HG03432 (cell line): Measurements from ENCODE around the gene TMEM117.

Experiments
- ATAC-seq: cut with Tn5 transposase; IDR thresholded peaks from one replicate; pipeline ENCODE4 v1.9.1; 2021; ENCODE audit warnings: mild to moderate bottlenecking, moderate library complexity; ENCODE audit not compliant: unreplicated experiment

Gene TMEM117

DNA sequence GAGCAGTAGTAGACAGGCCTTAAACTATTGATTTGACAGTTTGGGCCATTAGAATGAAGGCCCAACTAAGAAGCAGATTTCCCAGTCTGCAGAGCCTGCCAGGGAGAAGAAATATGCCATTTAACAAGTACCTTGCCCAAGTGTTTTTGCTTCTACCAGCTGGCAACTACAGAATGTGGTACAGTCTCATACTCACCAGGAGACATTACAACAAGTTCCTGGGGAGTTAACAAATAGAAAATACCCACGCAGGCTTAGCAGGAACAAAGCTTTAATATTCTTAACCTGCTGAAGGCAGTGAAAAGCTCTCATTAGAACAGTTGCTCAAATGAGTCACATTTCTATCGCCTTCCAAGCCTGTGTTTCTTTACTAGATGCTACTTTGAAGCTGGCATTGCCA, 241.0 kb downstream of the TMEM117 start:
- no peak for ATAC-seq

DNA sequence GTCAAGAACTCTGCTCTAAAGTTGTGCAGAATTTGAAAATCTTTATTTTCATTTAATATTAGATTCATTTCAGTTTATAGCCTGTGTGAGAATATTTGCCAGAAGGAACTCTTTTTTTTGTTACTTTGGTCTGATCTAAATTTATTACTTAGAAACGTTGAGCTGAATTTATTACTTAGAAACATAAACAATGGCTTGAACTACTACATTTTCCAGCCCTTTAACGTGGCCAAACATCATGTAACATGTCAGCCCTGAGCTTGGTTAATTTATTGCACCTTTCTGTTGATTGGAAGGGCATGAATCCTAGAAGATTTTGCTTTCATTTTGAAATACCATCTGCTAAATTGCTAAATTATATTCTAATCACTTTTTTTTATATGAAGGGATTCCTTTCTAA, 241.4 kb downstream of the TMEM117 start:
- ATAC-seq: no peak

DNA sequence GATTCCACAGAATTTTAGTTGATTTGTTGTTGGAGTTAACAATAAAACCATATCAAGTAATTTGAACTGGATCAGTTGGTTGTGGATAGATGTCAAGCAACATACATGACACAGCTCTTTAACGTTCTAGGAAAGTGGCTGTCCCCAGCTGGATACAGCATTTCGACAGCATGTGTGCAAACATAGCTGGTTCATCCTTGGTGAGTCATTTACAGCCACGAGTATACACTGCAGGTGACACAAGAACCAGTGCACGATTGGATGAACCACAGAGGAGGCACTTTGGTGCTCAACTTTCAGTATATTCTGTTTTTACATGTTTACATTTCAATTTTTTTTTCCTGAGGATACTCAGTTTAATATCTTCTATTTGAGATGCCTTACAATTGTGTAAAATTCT, 242.4 kb downstream of the TMEM117 start:
- no peak for ATAC-seq

DNA sequence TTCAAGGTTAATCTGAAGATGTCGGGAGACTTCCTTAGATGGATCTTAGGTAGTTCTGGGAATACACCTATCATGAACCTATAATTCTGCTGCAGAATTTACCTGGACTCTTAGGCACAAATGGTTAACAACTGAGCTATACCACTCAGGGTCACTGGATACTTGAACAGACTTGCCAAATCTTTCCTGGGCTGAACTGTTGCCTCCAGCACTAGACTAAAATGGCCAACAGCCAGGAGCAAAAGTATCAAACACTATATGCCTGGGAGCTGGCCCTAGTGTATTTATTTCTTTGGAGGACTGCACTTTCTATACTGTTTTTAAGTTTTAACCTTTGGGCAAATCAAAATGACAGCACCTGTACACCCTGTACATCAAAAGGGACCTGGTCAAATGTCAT, 252.8 kb downstream of the TMEM117 start:
- ATAC-seq: no peak

DNA sequence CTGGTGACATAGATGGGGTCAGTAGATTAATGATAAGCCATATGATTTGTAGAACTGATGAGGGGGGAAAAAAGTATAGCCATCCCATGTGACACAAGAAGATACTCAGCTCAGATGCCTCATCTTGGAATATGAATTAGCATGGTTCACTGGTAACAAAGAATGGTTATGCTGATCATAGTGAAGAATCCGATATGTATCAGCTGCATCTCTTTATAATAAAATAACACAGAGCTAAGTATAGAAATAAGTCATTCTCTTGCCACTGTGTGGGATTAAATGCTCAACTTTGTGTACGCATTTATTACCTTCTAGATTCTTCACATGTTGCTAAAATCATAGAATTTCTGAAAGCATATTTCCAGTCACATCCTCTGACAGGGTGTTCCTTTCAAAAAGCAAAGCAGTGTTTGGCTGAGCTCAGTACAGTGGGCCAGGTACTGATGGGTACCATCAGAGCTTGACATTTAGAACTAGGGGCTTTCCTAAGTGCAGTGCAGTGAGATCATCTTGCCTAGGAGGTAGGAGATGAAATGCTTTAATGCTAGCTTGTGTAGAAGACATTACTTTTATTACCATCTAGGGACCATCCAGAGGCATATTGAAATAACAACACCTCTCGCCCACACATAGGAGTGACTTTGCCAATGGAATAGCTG, 256.2 kb downstream of the TMEM117 start:
- no peak for ATAC-seq

DNA sequence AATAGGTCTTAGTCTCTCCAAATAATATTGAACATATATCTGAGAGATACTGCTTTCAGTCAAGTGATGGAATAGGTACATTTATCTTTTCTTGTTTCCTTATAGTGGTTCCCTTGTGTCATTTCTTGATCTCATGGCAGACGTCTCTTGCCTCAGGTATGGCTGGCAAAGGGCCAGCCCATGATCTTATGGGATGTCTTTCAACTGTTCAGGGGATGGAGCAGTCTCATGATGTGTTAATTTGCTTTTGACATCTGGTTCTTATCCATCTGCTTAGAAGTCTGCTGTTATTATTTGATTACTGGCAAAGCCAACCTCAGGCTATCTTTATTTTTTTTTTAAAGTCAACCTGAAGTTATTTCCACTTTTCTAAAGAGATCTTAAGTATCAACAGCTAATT, 262.9 kb downstream of the TMEM117 start:
- no peak for ATAC-seq

DNA sequence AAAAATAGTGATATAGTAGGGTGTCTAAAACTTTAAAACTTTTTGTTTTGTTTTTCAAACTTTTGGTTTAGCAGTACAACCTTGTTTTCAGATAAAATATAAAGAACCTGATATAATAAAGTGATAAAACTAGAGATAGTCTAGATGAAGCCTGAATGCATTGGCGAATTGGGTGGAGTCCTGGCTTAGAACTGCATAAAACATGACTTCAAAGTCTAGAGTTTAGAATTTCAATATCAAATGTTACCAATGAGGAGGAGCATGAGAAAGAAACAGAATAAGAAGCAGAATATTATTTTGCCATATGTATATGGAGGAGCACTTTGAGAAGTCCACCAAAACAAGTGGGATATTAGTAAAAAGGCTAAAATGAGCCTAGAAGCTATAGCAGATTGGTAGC, 263.6 kb downstream of the TMEM117 start:
- ATAC-seq: no peak

DNA sequence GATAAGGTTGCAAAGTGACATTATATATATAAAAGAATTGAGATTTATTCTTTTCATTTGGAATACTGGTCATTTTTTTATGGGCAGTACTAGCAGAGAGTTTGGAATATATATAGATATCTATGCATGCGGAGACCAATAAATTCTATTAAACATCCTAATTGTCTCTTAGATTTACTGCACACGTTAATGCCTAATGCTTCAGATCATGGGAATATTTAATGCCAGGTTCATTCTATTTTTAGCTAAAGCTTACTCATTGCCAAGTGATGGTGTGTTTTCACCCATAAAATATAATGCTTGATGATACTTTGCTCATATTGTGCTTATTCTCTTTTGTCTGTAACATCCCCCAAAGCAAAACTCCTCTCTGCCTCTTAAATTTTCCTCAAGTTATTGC, 264.4 kb downstream of the TMEM117 start:
- no peak for ATAC-seq

DNA sequence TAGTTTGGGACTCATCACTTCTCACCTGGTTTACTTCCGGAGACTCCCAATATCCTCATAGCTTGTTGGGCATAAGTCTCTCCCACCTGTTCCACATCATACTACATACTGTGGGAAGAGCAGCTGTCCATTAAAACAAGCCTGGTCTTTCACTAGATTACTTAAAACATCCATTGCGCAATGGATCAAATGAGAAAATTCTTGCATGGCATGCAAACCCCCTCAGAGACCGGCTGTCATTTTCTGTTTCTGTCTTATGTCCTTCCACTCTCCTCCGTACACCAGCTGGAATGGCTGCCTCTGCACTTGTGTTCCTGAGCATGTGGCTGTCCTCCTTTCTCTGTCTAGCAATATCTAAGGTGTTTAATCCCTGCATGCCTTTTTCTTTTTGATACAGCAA, 265.6 kb downstream of the TMEM117 start:
- no peak for ATAC-seq

DNA sequence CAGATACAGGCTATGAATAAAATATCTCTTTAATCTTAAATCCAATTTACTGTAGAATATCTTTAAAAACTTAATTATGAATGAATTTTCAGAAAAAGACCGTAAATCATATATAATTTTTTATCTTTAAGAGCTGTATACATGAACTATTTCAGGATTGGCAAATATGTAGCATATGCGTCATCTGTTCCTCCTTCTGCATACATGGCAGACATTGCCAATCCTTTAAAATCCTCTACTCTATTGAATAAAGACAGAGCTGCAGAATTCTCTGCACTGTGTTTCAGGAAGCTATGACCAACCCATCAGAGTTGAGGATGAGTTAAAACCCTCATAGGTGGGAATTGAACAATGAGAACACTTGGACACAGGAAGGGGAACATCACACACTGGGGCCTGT, 279.0 kb downstream of the TMEM117 start:
- ATAC-seq: no peak

DNA sequence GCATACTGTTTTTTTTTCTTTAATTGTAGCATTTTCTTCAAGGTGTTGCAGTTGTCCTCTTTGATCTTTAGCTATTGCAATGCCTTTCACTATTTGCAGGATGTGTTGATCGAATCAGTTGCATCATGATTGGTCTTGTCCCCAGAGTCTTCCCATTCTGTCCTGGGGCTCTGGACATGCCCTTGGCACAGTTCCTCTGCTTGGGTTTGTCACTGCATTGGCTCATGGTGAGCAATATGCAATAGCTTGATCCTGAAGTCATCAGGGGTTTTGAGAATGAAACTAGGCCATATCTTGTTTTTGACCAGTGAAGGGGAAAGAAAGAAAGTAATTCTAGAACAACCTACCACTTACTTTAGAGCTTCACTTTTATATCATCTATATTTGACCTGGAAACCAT, 281.5 kb downstream of the TMEM117 start:
- ATAC-seq: no peak

DNA sequence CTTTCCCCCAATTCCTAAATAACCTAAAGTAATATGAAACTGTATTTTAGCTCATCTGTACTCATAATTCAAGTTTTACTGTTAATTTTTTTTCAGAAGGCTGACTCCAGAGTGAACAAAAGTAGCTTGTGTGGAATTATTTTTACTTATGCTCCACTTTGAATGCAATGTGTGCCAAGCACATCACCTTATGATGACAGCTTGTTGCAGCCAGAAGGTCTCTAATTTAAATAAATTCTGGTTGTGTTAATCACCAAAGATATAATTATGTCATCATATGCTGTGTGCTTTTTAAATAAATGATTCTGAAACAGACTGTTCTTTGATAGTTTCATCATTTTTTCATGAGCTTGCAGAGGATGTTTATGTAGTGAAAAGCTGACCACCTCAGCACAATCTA, 283.1 kb downstream of the TMEM117 start:
- ATAC-seq: no peak

DNA sequence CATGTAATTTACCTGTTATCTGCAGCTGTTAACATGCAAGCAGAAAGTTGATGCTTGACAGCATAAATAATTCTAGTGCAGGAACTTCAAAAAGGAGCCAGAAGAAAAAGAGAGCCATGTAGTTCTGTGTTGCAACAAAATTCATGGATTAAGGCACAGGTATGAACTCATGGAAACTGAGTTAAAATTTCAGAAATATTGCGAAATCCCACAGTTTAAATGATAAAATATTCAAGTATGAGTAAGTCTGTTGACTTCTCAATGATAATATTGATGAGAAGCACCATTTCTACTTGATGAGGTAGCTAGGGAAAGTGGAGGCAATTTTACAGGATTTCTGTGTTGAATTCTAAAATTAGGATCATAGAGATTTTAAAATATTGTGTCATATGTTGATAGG, 290.9 kb downstream of the TMEM117 start:
- ATAC-seq: no peak

DNA sequence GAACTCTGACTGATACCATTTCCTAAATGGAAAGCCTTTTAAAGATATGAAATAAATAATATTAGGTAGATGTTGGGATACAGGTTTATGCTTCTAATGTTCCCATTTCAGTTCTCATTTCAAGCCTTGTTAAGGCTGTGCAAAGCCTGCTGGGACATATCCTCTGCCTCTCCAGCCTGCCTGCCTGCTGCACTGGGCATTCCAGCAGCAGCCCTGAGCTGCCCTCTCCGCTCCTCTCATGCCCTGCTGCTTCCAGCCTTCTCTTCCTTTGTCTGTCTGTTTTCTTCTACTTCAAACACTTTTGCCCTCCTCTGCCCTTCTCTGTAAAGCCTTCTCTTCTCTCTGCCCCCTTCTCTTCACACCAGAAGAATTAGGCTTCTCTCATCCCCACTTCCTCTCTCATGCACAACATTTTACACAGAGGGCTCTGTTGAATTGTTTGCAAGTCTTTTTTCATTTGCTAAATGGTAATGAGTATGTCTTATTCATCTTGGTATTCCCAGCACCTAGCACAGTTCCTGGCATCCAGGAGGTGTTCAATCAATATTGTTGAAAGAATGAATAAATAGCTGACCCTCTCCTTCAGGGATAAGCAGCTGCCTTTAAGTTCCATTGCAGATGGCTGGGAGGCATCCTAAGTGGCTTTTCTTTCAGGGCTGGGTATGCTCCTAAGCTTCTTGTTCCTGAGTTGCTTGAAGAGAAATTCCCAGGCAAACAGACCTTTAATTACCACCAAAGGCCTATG, 292.3 kb downstream of the TMEM117 start:
- ATAC-seq: no peak

DNA sequence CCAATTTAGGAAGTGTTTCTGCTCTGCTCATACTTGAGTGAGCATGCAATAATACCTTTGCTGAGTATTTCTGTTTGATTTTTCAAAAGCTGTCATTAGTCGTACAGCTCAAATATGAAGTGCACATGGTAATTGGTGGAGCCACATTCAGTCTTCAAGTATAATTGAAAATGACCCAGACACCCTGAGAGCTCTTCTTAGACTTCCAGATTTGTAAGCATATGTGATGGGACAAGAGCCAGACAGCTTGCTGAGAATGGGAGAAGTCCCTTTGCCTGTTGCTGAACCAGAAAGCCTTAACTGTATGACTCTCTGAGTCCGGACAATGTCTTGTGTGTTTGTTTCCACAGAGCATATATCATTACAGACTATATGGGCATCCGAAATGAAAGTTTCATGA, 307.3 kb downstream of the TMEM117 start:
- no peak for ATAC-seq

DNA sequence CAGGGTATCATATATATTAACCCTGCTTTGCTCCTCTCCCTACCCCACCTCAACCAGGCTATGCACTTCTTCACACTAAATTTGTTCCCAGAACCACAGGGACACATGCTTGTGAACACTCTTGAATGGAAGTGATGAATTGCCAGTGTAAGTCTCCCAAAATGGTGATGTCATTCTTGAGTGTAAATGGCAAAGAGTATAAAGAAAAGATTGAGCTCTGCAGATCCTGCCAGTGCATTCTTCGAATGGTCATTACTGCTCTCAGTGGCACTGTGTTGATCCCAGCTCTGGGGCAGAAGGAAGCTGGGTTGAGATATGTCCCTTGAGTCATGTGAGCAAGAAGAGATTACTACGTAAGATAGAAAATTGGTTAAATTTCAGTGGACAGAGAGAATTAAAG, 313.1 kb downstream of the TMEM117 start:
- no peak for ATAC-seq

DNA sequence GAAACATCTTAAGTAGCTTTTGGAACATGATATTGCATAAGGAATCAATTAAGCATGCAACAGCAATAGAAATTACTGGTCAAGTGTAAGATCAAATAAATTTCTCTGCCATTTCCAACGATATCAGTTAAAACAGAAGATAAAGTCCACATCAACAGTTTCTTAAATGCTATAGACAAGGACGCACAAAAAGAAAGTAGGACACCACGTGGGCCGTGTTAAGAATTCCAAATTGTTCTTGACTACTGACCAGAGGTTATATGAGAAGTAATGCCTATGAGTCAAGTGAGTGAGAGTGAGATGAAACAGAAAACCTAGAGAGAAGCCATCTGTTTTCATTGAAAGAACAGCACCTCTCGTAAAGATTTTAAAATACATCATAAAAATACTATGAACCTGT, 318.2 kb downstream of the TMEM117 start:
- ATAC-seq: no peak

DNA sequence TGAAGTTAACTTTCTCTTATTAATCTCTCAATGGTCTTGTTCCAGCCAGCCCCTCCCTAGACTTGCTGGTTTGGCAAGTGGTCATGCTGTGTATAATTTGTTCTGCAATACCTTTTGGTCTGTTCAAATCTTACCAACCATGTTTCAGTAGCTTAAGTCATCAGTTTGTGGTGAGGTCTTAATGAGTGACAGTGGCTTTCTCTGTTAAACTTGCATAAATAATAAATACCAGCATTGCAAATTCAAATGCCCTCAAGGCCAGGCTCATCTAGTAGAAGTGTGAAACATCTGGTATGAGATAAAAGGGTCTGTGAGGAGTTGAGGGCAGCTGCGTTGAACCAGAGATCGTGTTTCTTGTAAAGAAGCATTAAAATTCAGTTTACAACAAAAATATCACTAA, 319.5 kb downstream of the TMEM117 start:
- no peak for ATAC-seq

DNA sequence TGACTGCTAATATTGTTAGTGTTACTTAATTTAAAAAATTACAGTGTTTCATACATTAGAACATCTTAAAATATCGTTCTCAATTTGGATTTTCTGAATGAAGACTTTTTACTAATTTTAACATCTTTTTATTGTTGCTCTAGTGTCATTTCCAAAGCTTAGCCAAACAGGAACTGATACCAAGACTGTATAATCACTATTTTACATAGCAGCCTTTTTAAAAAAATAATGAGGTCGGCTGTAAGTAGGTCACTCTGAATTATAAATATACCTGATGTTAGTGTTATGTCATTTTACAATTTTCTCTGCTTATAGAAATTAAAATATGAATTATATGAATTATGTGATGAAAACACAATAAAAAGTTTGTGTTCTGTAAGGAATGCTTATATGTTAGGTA, 321.5 kb downstream of the TMEM117 start:
- peak; percentile 86 for ATAC-seq

DNA sequence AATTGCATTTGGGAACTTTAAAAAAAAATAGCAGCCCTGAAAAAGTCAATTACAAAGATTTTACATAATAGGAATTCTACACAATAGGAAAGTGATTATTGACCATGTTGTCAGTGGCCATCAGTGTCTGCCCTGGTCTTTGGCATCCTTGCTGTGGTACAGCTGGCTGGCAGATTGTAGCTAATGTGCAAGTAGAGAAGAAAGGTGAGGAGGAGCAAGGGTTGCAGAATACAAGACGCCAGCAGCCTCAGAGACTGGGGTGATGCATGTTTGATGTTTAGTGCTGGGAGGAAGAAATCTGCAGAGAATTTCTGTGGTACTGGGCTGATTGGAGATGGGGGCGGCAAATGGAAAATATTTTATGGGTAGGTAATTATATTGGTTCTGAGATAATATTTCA, 322.9 kb downstream of the TMEM117 start:
- no peak for ATAC-seq

DNA sequence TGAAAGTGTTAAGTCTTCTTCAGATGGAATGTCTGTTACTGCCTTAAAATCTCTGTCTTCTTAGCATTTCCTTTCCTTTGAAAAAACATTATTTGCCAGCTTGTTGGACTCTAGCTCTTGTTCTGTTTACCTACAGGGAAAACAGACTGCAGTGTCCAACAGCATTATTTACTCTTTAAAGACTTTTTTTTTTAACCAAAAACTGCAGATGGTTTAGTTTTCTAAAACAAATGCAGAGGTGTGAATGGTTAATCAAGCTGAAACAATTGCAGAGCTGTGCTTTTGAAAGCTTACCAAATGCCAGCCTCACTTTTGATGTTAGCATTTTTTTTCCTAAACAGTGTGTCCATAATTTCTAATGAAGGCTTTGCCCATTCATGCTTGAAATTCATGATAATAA, 323.3 kb downstream of the TMEM117 start:
- no peak for ATAC-seq

DNA sequence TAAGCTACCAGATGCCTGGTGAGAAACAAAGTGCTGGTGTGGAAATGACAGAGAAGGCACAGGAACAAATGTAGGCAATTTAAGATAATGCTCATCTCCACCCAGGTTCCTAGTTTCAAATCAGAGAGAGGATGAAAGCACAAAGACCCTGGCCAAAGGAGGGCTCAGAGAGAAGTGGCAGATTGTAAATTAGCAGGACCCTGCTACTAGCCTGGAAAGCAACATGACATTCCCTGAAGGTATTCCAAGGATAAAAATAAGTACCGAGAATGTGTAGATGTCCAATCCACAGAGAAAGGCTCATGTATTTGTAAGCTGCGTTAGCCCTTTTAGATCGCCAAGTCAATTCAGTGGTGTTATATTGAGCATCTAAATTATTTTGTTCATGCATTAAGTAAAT, 324.0 kb downstream of the TMEM117 start:
- no peak for ATAC-seq

DNA sequence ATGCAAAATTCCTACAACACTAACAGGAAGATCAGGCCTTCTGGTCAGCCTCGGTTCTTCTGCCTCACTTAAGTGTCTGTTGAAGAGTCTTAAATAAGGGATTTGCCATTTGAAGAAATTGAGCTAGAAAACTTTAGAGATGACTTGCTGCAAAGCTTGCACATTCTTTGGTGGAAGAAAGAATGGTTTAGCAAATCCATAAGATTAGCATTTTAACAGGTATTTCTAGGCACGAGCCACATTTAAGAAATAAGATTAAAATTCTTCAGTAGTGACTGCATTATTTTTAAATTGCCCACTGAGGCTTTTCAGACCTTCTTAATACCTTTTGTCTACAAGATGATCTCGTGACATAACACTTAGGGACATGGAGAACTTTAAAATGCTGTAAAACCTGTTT, 327.1 kb downstream of the TMEM117 start:
- no peak for ATAC-seq
